ENCODE results near the gene DGKK. TPM values are rescaled to one million over a fixed set of nuclear protein-coding genes. Genes with fewer than 3 reads are reported as not detected.

DGKK gene
- total RNA-seq, result not detected

DNA sequence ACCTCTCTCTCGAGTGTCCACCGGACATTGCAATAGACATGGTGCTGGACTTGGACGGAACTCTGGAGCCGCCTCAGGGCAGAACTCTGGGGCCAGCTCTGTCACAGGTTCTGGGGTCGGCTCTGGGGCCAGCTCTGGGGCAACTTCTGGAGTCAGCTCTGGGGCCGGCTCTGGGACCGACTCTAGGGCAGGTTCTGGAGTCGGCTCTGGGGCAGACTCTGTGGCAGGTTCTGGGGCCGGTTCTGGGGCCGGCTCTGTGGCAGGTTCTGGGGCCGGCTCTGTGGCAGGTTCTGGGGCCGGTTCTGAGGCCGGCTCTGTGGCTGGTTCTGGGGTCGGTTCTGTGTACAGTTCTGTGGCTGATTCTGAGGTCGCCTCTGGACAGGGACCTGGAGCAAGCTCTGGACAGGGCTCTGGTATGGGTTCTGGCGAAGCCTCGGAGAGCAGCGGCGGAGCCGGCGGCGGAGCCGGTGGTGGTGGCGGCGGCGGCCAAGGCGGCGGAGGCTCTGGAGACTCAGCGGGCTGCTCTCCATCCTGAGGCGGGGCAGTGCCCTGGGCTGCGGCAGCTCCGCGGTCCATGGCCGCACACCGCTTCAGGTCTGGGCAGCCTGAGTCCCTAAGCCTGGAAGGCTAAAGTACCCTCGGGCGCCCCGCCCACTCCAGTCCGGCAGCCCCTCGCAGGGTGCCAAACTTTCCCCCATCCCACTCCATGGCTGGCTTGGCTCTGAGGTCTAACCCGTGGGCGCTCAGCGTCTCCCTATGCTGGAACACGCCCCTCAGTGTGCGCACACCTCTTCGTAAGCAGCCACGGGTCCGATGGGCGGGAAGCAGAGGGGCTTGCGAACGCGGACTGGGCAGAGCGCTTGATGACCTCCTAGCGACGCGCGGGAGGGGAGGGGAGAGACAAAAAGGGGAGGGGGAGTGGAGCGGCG, at the start of gene DGKK:
Gene DGKK (minus strand): TSS at position 723 of the 929 bp plus-strand sequence. CDS start 147 bp downstream, at position 576.
- DNase-seq, result no peak

GRCh38 chrX:50514811-50515210, 44.2 kb upstream of the DGKK start:
- DNase-seq, result no peak

DNA sequence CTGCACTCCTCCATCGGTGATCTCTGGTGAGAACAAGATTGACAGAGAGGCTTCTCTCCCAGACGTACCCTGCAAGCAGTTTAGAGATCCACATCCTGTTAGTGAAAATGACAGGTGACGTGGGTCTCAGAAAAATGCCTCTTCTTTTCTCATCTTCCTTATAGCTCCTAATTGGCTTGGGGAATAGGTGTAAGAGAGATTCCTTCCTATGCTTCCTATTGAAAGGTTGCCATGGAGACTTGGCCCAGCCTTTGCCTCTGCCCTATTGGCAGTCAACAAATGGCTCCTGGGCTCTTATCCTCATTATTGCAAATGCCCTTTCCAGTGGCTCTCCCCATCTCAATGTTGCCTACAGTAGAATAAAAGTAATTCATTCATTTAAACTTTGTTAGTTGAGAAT, 26.5 kb upstream of the DGKK start:
- DNase-seq, result no peak

DNA sequence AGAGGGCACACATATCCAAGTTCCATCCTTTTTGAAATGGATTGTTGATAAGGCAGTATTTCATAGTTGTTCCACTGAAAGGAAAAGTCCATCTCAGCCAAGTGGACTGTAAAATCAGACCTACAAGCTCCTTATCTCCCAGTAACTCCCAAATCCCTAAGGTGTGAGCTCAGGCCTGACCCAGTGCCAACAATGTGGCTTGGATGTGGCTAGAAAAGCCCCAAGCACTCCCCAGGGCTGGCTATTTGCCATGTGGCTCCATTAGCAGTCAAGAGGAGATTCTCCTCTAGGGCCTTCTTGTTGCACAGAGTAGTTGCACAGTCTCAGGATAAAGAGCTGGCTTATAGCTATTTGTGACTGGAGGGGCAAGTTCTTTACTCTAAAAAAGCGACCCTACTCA, 25.0 kb upstream of the DGKK start:
- no peak for DNase-seq

DNA sequence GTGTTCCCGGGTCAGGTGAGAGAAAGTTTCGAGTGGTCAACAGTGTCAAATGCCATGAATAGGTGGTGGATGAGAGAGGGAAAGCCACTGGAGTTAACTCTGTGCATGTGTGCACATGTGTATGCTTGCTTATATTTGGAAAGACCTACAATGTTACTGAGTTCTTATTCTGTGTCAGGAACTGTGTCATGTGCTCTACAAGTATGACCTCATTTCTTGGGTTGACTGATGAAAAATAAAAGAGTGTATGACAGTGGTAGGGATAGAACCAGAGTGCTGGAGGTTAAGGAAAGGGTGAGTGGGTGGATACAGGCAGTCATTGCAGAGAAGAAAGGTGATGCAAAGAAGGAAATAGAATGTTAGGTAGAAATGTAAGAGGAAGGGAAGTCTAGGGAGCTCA, 22.1 kb upstream of the DGKK start:
- DNase-seq, result no peak

DNA sequence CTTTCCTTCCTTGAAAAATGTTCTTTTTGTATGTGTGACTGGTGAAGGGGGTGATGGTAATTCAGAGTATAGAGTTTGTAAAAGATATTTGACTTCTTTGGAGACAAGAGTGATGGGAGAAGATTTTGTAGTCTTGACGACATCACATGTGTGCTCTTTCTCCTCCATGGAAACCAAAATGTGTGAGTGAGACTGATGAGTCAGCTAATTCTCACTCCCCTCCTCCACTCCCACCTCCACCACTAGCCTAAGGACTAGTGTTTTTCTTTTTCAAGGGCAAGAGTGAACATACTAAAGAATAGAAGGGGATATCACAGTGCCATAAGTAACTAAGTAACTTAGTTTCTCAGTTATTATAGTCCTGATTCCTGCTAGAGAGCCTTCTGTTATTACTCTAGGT, 14.0 kb upstream of the DGKK start:
- DNase-seq, result no peak

DNA sequence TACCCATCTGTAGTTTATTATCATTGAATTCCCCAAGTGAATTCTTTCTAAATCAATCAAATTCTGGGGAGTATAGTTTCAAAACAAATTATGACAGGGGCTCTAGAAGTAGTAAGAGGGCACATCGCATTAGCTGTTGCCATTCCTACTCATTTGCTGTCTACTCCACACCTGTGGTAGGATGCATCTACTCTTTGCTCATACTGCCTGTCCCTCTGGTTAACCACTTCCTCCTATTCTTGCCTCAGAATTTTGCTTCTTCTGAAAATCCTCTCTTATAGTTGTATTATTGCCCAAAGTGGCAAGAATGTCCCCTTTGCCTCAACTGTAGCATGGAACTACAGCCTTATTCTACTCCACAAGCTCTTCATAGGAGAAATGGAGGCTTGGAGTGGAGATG, 12.7 kb upstream of the DGKK start:
- no peak for DNase-seq

DNA sequence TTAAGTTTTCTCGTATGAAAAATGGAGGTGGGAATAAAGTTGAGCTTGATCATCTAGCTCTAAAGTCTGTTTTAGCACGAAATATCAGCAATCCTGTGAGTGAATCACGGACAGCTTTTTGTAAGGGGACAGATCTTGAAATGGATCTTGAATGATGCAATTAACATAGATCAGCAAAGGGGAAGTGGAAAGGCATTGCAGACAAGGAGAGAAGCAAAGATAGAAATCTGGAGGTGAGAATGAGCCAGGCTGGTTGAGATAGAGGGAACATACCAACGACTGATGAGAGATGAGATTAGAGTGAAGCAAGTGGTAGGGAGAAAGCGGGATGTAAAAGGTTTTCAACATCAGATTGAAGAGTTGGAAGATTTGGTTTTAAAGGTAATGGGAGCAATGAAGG, 4.6 kb upstream of the DGKK start:
- DNase-seq, result no peak

- DNase-seq, result no peak
These were observed 765 bp upstream of the DGKK start for GRCh38 chrX:50471390-50471789.

DNA sequence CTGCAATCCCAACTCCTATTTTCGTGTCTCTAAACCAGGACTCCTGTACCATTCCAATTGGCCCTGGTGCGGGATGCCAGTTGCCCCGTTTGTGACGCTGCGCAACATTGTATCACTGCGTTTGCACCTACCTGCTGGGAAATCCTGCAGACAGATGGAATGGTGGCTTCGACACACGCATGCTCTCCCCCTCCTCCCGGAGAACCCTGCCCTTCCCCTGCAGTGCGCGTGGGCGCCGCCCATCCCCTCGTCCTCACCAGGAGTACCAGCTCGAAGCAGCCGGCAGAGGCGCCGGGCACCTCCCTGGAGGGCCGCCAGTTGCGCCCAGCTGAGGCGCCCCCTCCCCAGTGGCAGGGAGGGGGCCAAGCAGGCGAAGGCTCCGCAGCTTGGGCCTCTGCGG, 1.4 kb downstream of the DGKK start:
- DNase-seq, result no peak

GRCh38 chrX:50459615-50460014, 11.0 kb downstream of the DGKK start:
- DNase-seq, result no peak

DNA sequence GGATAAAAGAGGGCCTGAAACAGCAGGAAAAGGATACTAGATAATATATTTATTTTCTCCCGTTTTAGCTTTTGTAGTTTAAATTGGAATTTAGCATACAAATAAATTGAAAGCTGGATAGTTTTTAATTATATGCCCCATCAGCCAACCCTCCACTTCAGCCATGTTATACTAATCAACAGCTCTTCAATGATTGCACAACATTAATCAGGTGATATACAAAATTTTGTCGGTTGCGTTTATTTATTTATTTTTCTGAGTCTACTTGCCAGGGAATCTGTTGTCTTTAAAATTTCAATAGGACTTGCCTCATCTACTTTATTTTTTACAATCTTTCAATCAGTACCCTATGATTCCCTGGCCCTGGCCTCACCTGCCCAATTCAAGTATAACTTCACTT, 12.1 kb downstream of the DGKK start:
- no peak for DNase-seq

DNA sequence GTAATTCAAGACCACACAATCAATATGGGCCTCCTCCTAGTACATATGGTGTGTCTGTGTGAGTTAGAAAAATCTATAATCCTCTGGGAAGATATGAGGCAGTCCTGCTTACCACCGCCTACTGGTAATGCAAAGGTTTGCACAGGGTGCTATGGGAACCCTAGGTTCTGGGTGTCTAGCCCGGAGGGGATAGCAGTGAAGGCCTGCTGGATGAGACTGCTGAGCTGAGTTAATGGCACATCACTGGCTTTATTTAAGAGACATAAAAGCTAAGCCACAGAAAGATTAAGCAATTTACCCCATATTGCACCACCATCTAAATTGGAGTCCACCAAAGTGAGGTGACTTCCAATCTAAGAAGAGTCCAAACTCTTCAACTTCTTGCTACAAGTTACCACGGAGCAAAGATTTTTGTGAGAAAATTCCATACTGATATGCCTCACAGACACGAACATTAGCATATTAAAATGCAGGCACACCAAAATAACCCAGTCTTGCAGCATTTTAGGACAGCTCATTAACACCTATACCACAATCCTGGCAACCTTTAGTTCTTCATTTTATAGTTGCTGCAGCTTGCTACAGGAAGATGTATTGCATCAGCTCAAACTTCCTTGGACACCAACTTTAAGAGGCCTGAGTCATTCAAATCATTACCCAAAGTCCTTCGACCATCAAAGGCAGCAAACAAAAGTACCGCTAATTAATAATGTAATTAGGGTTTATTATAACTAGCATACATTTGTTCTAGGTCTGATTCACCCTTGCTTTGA, 13.7 kb downstream of the DGKK start:
- DNase-seq, result no peak

GRCh38 chrX:50452782-50453181, 17.8 kb downstream of the DGKK start:
- no peak for DNase-seq

GRCh38 chrX:50450324-50450723, 20.3 kb downstream of the DGKK start:
- no peak for DNase-seq

DNA sequence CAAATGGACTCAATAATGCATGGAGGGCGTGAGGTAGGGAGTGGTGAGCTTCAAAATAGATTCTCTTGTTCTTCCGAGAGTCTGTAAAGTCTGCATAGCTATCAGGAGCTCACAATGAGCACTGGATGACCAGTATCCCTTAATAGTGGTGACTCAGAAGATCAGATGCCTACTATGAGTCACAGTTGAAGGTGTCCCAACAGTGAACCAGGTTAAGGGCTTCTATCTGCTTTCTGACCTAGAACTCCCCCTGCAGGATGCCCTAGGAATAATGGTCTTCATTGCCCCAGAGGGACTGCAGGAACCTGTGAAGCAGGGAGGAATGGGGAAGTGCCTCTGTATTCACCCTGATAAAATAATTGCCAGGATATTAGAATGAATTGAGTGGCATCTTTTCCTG, 22.1 kb downstream of the DGKK start:
- no peak for DNase-seq

DNA sequence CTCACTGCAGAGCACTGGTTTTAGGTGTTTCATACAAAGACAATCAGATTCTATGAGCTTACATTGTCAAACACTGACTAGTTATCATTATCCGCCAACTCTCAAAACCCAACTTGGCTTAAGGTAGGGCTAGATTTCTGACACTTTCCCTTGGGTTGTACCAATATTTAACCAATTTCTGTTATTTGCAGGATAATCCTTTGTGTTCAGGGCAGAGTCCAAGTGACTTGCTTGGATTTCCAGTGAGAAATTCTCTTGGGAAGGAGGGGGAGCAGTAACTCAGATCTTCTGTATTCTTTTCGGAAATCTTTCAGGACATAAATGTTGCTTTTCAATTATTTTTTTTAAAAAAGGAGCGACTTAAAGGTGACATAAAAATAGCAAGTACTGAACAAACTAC, 23.1 kb downstream of the DGKK start:
- no peak for DNase-seq

DNA sequence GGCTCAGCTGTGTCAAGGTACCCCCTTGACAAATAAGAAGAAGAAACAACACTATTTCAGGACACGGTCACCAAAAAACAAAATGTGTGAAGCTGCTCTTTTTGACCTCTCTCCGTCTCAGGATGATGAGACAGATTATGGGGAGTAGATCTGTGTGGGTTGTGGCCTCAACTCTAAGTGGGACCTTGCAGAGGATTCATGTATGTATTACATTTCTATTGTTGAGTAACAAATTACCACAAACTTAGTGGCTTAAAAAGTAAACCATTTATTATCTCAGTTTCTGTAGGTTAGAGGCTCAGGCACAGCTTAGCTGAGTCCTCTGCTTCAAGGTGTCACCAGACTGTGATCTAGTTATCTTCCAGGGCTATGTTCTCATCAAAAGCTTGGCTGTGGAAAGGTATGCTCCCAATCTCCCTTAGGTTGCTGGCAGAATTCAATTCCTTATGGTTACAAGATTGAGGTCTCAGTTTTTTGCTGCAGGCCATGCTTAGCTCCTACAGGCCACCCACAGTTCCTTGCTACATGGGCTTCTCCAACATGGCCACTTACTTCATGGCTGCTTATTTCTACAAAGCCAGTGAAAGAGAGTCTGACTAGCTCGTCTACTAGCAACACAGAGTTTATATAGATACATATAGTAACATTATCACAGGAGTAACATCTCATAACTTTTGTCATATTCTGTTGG, 28.1 kb downstream of the DGKK start:
- no peak for DNase-seq

GRCh38 chrX:50436797-50437196, 33.8 kb downstream of the DGKK start:
- no peak for DNase-seq

- DNase-seq, result no peak
These were observed 37.8 kb downstream of the DGKK start for GRCh38 chrX:50432829-50433289.

GRCh38 chrX:50431623-50432022, 39.0 kb downstream of the DGKK start:
- no peak for DNase-seq

DNA sequence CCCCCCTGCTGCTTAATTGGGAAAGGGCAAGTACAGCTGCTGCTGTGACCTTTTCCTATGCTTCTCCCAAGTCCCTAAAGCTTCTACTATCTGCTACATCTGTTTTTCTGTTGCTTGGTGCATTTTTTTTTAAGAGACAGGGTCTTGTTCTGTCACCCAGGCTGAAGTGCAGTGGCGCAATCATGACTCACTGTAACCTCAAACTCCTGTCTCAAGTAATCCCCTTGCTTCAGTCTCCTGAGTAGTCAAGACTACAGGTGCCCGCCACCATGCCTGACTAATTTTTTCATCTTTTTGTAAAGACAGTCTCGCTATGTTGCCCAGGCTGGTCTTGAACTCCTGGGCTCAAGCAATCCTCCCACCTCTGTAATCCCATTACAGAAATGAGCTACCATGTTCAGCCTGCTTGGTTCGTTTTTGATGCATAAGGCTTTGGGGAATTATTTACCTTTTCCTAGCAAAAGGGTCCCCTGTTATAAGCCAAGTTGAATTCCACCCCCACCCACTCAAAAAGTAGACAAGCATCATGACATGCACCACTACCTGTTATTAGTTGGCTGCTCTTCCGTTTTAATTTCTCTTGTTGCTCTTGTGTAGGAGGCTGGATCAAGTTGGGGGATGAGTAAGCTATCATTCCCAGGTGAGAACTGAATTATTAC, 39.6 kb downstream of the DGKK start:
- no peak for DNase-seq
